Stimulated activated CD4-positive, alpha-beta T cell treated with anti-CD3 and anti-CD28 coated beads, Interleukin-12 subunit alpha, Interleukin-12 subunit beta, amount 100 ng/mL, for 24 hours (primary cell): Measurements from ENCODE around the gene TTC4.
A peak's percentile ranks its signal among the peaks of the same experiment; 100 is the strongest.
"Not testable (repeated sequence)": the region's sequence is repeated elsewhere in the genome, so short reads cannot be mapped to it uniquely, and the experiment has no call there.

Source experiments
- DNase-seq, 2 experiments: peaks; one replicate each; pipeline ENCODE4 v3.0.0-alpha.2; 2020; ENCODE audit warnings: low read depth in 2 of 2

Gene TTC4

DNA sequence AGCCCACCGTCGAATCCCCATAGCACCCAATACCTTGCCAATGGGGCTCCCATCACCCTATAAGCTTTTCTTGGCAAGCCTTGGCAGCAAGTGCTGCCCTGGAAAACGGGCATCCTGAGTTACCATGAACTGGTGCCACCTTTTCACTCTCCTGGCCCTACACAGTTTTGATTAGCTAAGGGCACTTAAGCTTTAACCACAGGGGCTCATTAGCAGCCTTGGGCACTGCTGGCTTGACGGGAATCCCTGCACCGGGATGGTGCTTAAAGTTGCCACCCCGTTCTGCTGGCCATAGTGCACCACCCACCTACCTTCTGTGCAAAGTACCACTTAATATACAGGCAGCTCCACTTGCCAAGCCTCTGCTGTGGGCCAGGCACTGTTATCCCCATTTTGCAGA, 34.9 kb downstream of the TTC4 start:
- DNase-seq = no peak

DNA sequence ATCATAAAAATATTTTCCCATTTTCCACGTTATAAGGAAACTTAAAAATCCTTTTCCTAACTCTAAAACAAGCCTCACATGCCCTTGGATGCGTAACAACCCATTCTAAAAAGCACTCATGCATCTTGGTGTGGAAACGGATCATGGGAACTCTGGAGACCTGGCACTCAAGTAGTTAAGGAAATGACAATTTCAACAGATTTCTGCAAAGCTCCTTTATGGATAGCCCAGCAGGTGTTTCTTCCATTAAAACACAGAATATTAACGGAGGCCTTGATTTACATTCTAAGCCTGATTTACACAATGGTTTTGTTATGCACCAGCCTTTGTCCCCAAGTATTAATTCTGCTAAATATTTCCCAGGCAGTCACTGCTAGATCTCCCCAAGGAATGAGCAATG, 35.8 kb downstream of the TTC4 start:
- no peak for DNase-seq

DNA sequence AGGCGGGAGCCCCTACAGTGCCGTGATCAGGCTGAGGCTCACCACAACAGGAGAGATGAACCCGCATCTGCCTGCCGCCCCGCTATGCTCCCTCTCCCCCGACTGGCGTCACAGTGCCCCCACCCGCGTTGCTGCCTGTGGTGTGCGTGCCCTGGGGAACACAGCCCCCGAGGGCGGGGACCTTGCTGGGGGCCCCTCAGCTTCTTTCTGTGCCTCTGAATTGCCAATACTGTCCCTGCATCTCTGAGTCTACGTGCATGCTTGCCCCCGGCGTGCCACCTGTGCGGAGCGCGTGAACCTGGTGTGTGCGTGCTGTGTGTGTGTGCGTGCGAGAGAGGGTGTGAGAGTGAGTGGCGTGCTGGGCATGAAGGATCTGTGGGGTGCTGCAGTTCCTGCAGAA, 38.4 kb downstream of the TTC4 start:
- DNase-seq = no peak

DNA sequence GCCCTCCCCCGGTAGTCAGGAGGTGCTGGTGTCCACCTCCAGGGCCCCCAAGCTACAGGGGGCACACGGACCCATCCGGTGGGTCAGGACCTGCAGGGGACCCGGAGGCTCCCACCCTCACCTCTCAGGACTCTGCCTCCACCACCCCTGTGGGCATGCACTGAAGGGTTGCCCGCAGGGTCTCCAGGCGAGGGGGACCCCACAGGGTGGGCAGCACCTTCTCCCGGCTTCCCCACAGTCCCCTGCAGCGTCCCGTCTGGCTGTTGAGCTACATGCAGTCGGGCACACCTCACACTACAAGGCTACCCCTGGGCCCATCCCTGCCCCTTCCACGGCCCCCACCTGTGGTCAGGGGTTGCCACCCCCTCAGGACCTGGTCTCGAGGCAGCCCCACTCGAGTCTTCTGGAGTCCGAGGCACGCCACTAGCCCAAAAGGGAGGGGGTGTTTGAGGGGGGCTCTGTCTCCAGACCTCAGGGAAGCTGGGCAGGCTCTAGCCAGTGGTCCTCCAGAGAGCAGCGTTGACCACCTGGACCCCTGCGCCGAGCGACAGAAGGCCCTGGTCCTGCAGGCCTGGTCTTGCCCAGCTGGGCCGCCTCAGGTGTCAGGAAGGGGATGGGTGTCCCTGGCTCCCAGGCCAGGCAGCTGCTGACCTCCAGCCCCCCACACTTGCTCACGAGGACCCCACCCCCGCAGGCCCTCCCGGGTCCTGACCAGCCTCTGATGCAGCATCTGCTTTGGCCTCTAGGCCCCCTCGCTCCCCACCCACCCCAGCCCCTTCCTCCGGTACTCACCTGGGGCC, 39.0 kb downstream of the TTC4 start:
- DNase-seq = no peak

DNA sequence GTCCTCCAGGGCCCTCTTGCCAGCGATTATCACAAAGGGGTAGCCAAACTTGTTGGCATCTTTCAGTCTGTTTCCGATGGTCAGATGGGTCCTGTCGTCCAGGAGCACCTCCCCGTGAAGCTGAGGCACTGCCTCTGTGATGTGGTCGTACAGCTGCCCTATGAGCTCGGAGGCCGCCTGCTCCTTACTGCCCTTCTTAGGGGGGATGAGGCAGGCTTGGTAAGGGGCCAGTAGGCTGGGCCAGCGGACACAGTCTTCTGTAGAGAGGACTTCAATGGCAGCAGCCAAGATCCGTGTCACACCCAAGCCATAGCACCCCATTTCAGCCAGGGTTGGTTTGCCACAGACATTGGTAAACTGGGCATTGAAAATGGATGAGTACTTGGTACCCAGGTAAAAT, 42.2 kb downstream of the TTC4 start:
- DNase-seq = no peak

DNA sequence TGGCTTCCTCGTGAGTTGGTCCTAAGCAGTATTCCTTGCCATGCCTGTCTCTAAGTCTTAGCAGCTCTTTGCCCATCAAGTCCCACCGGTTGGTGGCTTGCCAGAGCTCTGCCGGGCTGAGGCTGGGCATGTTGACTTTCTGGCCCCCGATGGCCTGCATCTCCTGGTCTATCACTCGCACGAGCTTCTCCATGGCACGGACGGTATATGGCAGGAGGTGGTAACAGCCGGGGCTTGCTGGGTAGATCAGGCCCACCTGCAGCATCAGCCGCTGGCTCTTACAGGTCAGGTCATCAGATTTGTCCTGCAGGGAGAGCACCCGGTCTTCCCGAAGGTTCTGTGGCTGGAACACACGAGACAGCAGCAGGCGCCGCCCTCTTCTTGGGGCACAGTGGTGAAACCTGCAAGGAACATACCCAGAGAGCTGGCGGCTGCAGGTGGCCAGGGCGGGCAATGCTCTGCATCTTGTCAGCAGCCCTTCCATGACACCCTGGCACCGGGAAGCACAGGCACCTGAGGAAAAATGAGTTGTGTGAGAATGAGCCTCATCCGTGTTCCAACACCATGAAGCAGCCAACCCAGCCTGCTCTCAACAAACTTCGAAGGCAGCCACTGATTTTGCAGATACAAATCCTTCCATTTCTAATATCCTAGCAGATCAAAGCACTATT, 43.2 kb downstream of the TTC4 start:
- no peak for DNase-seq

DNA sequence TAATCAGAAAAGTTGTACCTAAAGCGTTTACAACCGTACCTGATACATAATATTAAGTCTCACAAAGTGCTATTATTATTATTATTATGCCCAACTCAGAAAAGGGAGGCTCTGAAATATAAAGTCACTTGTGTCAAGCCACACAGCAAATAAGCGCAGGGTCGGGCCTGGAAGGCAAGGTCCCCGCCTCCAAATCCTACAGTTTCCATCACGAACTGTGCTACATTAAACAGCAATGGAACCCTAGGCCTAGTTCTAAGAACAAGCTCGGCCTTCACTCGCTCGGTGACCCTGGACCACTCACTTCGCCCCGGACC, 48.1 kb downstream of the TTC4 start:
- DNase-seq = peak in 1 of 2 experiments; percentile 7

DNA sequence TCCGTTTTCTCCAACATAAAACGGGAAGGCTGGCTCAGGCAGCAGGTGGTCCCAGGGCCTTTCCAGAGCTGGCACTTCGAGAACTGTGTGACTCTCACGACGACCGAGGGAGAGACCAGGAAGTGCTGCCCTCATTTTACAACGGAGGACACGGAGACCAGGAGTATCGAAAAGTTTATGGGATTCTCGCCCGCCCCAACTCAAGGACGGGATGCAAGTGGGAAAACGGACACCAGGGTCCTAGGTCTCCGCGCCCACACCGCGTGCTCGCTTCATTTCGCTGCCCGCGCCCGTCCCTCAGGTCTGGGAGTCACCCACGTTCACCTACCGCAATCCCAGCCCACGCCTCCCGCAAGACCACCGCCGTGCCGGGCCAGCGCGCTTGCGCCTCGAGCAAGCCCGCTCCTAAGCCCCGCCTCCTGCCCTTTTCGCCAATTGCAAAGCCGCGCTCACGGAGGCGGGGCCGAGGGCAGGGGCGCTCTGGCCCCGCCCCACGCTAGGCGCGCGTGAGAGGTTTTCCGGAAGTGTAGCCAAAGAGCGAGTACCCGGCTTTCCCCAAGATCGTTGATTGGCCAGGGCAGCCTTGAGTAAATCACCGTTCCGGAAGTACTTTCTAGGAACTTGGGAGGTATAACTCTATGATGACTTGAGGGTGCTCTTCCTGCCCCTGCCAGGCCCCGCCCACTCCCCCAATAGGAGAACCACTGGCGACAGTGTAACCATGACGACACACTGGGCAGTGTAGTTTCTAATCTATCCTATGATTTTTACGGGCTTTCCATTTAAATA, 48.7 kb downstream of the TTC4 start, which contains the start of gene PARS2:
Gene PARS2 (minus strand): TSS at position 391 of the 789 bp plus-strand sequence. CDS start 5,362 bp downstream, outside the sequence.
- DNase-seq = peak; percentile 89 to 96

DNA sequence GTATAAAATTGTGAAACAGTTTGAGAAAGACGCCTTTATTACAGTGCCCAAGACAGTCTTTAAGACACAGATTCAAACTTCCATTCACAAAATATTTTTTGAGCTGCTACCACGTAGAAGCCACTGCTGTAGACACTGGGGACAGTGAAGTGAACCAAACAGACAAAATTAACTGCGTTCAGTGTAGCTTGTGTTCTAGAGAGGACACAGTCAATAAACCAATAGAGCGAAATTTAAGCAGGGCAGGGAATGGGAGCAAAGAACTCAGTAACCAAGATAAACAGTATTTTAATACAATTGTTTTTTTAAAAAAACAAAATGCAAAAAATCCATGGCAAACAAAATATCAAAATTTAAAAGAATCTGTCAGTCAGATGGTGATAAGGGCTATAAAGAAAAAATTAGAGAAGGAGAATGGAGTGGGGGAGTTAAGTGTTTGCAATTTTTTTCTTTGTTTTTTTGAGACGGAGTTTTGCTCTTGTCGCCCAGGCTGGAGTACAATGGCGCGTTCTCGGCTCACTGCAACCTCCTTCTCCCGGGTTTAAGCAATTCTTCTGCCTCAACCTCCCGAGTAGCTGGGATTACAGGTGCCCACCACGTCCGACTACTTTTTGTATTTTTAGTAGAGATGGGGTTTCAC, 49.4 kb downstream of the TTC4 start:
- no peak for DNase-seq

DNA sequence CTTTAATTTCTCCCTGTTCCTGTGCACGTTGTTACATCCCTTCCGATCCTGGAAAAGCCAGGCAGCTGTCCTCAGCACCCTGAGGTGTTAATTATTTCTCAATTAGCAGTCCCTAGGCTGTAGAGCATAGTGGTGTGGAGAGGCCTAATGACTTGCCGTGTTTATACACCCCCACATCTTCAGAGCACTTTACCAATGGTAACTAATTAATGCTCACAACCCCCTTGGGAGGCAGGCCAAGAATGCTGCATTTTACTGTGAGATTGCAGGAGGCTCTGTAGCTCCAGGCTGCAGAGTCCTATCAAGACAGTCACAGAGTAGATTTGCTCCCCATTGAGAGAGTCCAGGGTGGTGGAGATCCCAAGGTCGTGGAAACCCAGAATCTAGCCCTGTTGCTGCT, 51.1 kb downstream of the TTC4 start:
- no peak for DNase-seq

DNA sequence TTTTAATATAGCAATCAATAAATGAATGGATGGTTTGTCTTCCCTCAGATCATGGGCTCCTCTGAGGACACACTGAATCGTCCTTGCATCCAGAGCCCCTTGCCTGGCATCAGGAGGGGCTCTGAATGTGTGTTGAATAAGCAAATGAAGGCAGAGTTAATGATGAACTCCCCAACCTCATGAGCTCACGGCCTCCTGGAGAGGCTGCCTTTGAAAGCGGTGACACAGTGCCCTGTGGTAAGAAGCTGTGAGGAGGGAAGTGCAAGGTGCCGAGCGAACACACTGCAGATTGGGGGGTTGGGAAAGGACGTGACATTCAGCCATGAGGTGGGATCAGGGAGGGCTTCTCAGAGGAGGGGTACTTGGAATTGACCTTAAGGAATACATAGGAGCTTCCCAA, 51.9 kb downstream of the TTC4 start:
- no peak for DNase-seq

DNA sequence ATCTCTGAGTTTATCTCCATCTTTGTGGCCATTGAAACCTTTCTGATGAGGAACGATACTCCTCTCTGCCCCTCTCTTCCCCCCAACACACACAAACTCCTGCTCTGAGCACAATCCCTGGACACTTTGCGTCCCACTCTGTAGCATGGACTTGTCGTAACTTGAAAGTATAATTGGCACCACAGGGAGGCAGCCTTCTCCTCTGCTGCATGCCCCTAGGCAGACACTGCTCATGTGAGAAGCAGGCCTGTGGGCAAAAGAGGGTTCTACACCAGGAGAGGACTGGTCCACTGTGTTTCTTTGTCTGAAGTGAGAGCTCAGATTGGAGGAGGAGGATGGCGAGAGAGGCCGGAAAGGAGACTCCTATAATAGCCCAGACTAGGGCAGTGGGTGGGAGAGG, 52.4 kb downstream of the TTC4 start:
- no peak for DNase-seq

DNA sequence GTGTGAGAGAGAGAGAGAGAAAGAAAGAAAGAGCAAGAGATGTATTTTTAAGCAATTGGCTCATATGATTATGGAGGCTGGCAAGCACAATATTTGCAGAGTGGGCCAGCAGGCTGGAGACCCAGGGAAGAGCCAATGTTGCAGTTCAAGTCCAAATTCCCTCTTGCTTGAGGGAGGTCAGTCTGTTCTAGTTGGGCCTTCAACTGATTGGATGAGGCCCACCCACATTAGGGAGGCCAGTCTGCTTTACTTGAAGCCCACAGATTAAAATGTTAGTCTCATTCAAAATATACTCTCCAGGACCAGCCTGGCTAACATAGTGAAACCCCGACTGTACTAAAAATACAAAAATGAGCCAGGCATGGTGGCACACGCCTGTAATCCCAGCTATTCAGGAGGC, 57.3 kb downstream of the TTC4 start:
- no peak for DNase-seq

DNA sequence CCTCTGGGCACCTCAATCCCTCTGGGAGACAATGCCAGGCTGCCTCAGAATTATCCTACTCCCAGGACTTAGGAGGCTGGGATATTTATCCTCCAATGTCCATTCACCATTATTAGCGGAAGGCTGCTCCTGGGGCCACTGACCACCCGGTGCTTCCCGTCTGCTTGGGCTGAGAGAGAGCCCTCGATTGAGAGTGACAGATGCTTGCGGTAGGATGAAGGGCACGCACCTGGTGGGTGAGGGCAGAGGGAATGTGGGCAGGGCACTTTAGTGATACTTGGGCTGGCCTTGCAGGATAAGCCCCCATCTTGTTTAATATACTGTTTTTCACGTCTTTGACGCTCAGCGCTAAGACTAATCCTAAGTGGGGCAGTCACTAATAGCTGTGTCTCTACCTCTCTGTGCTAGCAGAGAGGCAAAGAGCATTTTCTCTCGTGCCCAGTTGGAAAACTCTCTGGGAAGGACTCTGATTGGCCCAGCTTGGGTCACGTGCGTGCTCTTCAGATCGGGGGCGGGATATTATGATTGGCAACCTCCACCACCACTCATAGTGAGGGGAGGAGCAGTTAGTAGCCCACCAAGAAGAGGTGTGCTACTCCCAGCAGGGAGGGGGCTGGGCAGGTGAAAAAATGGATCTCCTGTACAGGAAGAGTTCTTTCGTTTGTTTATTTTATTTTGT, 59.3 kb downstream of the TTC4 start:
- DNase-seq = no peak

DNA sequence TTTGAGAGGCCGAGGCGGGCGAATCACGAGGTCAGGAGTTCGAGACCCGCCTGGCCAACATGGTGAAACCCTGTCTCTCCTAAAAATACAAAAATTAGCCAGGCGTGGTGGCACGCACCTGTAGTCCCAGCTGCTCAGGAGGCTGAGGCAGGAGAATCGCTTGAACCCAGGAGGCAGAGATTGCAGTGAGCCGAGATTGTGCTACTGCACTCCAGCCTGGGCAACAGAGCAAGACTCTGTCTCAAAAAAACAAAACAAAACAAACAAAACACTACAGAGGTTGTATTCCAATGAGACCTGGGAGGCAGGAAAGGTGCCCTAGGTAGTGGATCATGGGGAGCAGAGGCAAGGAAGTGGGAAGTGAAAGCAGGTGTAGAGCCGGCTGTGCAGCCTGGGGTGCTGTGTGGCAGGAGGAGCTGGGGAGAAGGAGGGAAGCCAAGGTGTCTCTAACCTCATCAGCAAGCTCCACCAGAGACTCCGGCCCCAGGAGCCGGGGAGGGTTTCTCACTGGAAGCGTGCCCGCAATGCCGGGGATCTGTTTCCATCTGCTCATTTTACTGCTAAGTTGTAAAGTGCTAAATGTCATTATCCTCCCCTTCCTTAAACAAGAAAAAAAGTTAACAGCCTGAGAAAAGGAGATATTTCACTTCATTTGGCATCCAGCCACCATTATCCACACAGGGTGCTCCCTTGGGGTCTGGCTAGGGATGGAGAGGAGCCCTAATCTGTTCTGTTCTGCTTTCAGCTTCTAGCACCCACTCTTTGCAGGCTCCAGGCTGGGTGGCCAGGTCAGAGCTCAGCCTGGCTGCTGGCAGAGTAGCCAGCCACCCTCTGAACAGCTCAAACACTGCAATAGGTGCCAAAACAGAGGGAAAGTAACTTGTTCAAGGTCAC, 60.4 kb downstream of the TTC4 start:
- DNase-seq = not testable (repeated sequence)

DNA sequence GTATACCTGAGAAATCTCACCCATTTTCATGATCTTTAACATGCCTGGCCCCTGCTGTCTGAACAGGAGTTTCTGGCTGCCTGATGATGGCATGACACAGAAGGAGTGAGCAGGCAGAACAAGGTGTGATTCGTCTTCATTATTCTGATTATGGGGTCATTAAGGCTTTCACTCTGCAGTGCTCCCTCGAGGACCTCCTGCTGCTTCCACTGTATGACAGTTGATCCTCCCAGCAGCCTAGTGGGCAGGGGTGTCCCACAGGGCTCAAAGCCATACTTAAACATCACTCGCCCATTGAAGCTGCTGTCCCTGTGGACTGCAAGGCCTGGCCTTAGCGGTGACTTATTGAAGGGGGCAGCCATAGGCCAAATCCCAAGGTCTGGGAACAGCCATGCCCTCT, 61.4 kb downstream of the TTC4 start:
- no peak for DNase-seq

DNA sequence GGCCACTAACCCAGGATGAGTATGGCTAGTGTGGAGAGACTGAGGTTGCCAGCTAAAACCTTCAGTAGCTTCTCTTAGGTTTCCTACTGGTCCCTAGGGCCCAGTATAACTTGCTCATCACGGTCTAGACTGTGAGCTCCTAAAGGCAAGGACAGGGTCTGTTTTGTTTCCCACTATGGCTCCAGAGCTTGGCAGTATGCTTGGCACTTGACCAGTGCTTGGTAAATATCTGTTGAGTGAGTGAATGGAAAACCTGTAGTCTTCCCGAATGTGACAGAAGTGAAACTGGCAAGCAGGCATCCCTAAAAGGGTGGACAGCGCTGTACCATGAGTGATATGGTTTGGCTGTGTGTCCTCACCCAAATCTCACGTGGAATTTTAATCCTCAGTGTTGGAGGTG, 61.8 kb downstream of the TTC4 start:
- no peak for DNase-seq

DNA sequence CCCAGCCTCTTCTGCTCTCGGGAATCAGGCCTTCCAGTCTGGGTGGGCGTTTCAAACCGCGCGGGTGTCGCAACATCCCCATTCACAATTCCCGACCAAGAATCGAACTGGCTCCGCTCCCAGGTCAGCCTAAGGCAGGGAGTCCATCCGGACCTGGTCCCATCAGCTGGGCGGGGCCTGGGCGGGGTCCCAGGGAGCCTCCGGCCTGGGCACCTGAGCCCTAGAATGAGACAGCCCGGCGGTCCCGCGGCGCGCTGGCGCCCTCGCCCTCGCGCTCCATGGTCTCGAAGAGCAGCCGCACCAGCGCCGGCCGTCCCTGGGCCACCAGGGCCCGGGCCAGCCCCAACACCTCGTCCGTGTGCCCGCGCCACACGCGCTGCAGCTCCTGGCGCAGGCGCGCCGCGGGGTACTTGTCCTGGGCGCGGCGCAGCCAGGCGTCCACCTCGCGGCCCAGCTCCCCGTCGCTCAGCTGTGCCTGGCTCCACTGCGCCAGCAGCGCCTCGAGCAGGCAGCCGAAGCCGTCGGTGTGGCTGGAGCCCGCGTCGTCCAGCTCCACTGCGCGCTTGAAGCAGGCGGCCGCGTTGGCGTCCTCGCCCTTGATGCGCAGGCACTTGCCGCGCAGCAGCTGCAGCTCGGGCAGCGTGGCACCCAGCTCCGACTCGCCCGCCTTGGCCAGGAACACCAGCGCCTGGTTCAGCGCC, 65.5 kb downstream of the TTC4 start:
- DNase-seq = no peak

DNA sequence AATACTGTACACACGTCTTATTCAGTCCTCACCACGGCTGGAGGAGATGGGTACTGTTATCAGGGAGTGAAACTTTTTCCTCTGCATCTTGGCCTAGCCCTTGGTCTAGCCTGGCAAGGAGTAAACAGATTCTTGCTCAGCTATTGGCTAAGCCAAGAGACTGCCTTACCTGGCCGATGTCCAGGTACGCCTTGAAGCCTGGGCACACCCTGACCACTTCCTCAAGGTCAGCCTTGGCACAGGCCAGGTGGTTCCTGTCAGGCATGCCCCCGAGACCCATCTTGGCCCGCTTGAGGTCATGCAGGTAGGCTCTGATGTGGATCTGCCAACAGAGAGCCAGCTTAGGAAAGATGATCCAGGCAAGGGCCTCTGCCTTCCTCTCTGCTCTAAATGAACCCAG, 66.5 kb downstream of the TTC4 start:
- DNase-seq = no peak

DNA sequence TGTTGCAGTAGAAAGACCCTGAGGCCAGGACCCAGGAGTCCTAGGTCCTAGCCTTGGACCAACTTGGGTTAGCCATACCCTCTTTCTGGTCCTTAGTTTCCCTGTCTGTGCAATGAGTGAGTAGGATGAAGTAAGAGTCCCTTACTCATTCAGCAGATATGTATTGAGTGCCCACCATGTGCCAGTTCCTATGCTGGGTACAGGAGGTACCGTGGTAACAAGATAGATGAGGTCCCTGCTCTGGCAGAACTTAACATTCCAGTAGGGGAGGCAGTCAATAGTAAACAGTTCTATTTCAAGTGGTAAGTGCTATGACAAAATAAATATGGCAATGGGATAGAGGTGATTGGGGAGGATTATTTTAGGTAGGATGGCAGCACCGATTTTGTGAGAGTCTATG, 66.9 kb downstream of the TTC4 start:
- no peak for DNase-seq
